ENCODE data around the gene LUC7L2.
A peak's percentile ranks its signal among the peaks of the same experiment; 100 is the strongest.
"Not testable (repeated sequence)": the region's sequence is repeated elsewhere in the genome, so short reads cannot be mapped to it uniquely, and the experiment has no call there.

The LUC7L2 gene

GRCh38 chr7:139355320-139355719, 4.4 kb upstream of the LUC7L2 start:
- no peak for DNase-seq (ENCODE audit: low read depth in 3 of 3)

GRCh38 chr7:139357729-139358506, 1.8 kb upstream of the LUC7L2 start:
- not testable (repeated sequence) for DNase-seq (ENCODE audit: low read depth in 3 of 3)

DNA sequence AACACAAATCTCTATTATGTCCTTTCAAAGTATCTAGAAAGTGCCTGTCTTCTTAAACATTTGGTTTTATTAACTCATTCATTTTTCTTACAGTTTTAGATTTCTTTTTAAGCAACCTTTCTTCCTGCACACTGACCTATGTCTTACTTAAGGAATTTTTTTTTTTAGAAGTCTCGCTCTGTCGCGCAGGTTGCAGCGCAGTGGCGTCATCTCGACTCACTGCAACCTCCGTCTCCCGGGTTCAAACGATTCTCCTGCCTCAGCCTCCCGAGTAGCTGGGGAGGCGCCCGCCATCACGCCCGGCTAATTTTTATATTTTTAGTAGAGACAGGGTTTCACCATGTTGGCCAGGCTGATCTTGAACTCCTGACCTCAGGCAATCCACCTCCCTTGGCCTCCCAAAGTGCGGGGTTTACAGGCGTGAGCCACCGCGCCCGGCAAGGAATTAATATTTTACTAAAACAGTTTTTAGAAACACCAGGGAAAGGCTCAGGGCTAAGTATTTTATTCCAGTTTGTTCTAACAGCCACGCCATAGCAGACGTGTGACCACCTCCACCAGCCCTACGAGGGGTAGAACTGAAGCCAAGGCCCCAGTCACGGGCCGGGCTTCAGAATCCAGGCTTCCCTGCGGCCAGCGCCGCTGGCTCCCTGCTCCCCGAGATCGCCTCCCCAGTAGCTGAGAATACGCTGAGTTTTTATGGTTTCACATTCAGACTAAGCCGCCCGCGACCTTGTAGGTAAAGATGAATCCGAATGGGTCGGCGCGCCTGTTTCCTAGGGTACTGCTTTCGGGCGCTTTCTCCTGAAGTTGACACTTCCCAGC, 941 bp upstream of the LUC7L2 start:
- DNase-seq (ENCODE audit: low read depth in 3 of 3), result peak in 2 of 3 donors; percentile 17 to 38

- peak; percentile 95 to 99 (median 98) for DNase-seq (ENCODE audit: low read depth in 3 of 3)
Measured at GRCh38 chr7:139360210-139360947, 685 bp downstream of the LUC7L2 start.

GRCh38 chr7:139360948-139361307, 1.2 kb downstream of the LUC7L2 start:
- no peak for DNase-seq (ENCODE audit: low read depth in 3 of 3)

DNA sequence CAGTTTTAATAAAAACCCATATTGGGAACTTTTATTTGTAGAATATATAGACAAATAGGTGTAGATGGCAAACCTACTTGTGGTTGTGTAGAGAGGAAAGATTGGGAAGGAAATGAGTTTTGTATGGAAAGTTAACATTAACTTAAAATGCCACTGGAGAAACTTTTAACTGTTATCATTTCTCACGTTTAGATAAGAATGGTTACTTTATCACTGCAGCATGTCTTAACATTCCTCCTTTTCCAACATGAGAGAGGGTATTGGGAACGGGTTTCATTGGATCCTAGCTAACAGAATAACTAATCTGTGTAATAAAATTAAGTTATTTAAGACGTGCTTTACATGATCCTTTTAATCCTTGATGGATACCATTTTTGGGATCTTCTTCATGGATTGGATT, 1.8 kb downstream of the LUC7L2 start:
- DNase-seq (ENCODE audit: low read depth in 3 of 3), result no peak

- DNase-seq (ENCODE audit: low read depth in 3 of 3), result no peak
Measured at GRCh38 chr7:139362302-139362701, 2.6 kb downstream of the LUC7L2 start.

- DNase-seq (ENCODE audit: low read depth in 3 of 3), result no peak
Measured at GRCh38 chr7:139362981-139363380, 3.3 kb downstream of the LUC7L2 start.

DNA sequence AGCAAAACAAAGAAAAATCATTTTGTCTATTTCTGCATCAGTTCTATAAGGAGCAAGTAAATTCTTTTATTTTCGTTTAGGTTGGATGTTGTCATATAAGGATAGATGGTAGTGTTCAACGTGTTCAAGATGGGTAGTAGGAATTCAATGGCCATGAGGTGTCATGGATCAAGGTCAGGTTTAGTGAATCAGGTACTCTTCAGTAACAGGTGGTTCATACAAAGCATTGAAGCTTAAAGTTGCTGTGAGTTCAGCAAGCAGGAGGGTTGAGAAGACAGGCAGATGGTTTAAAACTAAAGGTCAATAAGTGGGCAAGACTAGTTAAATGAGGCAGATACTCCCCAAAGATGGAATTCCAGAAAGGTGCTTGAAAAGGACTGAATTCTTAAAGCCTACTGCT, 5.6 kb downstream of the LUC7L2 start:
- DNase-seq (ENCODE audit: low read depth in 3 of 3), result no peak

- DNase-seq (ENCODE audit: low read depth in 3 of 3), result no peak
Measured at GRCh38 chr7:139366400-139366799, 6.7 kb downstream of the LUC7L2 start.

GRCh38 chr7:139367438-139368155, 7.9 kb downstream of the LUC7L2 start:
- DNase-seq (ENCODE audit: low read depth in 3 of 3), result no peak

- DNase-seq (ENCODE audit: low read depth in 3 of 3), result no peak
Measured at GRCh38 chr7:139370301-139370942, 10.7 kb downstream of the LUC7L2 start.

DNA sequence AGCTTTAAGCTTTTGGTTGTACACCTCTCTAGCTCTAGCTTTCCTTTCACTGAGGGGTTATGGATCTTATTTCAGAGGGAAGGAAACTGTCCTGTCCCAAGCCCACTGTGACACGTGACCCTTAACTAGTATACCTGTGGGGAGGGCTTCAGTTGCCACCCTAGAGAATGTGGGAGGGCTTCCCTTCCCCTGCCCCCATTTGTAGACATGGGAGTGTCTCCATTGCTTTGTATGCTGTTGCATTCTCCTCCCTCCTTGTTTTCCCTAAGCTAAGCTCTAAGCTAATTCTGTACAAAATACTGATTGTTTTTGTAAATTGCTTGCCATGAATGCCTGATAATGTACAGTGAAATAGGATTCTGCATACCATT, 11.2 kb downstream of the LUC7L2 start:
- DNase-seq (ENCODE audit: low read depth in 3 of 3), result no peak

DNA sequence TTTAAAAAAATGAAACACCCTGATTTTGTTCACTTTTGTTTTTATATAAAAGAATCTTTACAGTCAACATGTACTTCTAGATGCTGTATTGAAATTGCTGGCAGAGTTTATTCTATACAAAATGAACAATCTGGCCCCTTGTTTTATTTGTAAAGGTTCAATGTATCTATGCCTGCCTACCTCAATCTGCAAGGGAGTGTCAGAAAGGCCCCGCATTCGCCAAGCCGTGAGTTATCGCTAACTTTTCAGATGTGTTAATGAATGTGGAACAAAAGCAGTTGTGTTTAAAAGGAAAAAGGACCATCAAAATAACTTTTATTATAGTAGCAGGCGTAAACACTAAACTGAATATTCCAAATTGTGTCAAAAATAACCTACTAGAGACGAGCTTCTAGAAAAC, 14.6 kb downstream of the LUC7L2 start:
- DNase-seq (ENCODE audit: low read depth in 3 of 3), result no peak

- DNase-seq (ENCODE audit: low read depth in 3 of 3), result no peak
Measured at GRCh38 chr7:139382439-139382838, 22.7 kb downstream of the LUC7L2 start.

GRCh38 chr7:139384611-139385010, 24.9 kb downstream of the LUC7L2 start:
- no peak for DNase-seq (ENCODE audit: low read depth in 3 of 3)

GRCh38 chr7:139387594-139387993, 27.9 kb downstream of the LUC7L2 start:
- DNase-seq (ENCODE audit: low read depth in 3 of 3), result no peak

- DNase-seq (ENCODE audit: low read depth in 3 of 3), result no peak
Measured at GRCh38 chr7:139389091-139389490, 29.4 kb downstream of the LUC7L2 start.

GRCh38 chr7:139389774-139390173, 30.1 kb downstream of the LUC7L2 start:
- no peak for DNase-seq (ENCODE audit: low read depth in 3 of 3)

DNA sequence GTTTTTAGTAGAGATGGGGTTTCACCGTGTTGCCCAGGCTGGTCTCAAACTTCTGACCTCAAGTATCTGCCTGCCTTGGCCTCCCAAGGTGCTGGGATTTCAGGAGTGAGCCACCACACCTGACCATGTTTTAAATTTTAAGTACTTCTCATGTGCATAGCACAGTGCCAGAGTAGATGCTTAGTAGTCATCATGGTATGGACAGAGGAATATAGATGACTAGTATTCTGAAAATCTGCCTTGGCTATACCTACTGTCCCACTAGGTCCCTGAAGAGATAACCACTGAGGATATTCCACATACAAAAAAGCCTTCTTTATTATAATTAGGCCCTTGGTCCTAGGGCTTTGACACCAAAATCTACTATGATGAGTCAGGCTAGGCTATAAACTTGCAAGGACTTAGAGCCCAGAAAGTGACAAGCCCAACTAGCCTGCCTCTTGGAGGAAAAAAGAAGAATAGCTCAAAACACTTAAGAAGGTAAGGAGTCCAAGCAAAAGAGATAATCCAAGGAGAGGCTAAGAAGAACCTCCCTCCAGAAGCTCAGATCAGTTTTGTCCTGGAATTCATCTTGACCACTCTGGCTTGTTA, 34.0 kb downstream of the LUC7L2 start:
- no peak for DNase-seq (ENCODE audit: low read depth in 3 of 3)

- no peak for DNase-seq (ENCODE audit: low read depth in 3 of 3)
Measured at GRCh38 chr7:139394540-139394939, 34.8 kb downstream of the LUC7L2 start.
